ENCODE data around the gene PFDN6.

The PFDN6 gene

GRCh38 chr6:33318426-33319073, 29.1 kb downstream of the PFDN6 start:
- no peak for DNase-seq

DNA sequence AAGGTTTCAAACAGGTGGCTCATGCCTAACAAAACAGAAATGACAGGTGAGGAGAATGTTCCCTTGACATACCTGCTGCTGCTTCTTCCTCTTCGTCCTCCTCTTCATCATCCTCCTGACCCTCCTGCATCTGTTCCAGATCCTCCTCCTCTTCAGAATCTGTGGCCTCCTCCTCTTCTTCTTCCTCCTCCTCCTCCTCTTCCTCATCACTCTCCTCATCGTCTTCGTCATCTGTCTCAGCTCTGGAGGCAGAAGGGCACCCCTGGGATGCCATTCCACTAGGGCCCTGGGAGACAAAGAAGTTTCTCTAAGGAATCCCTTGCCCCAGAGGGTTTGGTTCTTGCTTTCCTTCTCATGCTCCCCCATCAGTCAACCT, 30.5 kb downstream of the PFDN6 start:
- DNase-seq, result no peak

DNA sequence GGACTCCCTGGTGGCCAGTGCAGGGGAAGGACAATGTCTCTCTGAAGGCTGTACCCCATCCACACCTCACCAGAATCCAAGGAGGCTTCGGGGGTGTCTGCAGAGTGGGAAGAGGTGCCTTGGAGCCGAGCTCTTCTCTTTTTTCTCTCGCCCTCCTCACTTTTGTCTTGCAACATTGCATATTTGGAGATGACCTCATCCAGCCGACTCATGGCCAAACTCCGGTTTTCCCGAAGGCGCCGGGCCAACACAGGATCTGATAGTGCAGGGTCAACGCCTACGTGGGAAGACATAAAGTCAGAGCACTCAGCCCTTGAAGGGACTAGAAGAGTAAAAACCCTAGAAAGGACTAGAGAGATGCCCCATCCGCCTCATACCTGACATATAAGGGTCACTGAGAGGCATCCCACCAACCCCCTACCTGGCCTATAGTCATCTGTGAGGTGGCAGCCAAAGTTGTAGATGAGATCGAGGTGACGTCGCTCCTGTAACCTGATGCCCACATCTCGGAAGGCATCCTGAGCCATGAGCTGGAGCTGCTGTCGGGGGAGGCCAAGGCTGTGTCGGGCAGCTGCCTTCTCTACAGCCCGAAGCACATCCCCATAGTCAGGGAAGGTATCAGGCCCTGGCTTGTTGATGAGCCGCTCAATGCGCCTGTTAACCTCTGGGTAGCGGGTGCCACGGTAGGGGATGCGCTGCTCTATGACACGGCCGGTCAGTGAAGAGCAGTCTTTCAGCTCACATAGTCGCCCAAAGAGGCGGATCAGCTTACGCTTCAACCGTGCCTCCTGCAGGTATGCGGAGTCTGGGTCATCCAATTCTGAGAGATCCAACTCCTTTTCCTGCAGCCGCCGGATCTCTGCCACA, 31.1 kb downstream of the PFDN6 start:
- DNase-seq, result no peak

DNA sequence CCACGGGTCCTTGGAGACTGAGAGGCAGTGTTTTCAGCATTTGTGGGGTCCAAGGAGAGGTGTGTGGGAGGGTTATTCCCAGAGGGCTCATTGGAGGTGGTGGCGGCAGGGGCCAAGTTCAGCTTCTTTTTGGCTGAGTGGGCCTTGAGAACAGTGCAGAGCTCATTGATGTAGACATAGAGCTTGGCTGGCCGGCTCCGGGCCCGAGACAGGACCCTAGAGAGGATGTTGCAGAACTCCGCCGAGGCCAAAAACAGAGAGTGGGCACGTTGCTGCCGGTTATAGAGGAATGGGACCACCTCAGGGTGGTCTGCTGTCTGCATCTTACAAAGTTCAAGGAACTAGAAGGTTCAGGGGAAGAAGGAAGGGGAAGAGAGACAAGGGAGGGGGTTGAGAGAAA, 31.8 kb downstream of the PFDN6 start:
- no peak for DNase-seq

DNA sequence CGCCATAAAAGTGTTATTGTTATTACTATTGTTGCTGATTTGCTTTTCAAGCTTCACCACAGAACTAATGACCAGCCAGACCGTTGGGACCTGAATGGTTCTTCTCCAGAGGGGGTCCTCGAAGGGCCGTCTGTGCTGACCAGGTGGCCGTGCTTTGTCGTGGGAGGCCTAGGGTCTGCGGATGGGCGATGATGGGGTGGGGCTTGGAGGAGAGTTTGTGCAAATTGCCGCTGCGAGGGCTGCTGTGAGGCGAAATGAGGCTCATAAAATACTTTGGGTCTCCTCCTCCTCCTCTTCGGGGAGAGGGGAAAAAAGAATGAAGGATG, 34.2 kb downstream of the PFDN6 start:
- no peak for DNase-seq

GRCh38 chr6:33324125-33324524, 34.7 kb downstream of the PFDN6 start:
- DNase-seq, result no peak

DNA sequence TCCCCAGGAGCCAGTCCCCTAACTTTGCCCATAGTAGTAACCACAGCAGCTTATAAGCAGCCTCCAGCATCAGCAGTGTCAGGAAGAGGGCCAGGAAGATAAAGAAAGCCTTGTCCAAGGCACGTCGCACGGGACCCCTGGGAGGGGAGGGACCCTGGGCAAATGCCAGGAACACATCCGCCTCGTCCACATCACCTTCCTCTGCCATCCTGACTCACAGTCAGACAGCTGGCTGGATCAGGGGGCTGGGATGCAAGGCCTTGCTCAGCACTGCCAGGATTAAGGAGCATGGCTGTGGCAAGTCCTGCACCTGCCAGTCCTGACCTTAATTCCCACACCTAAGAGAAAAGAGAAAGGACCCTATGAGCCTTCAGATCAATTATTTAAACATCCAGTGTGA, 39.7 kb downstream of the PFDN6 start:
- DNase-seq, result no peak

DNA sequence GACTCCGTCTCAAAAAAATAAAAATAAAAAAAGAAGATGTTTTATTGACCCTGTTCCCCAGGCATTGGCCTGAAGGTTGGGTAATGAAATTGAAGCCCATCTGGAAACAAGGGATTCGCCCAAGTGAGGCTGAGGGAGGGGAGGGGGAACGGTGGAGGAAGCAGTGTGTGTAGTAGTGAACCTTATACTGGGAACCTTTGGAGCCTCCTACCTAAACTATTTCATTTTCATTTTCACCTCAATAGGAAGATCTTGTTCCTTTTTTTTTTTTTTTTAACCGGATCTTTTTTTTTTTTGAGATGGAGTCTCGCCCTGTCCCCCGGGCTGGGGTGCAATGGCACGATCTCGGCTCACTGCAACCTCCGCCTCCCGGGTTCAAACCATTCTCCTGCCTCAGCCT, 41.3 kb downstream of the PFDN6 start:
- no peak for DNase-seq

GRCh38 chr6:33333666-33334065, 44.3 kb downstream of the PFDN6 start:
- DNase-seq, result no peak

GRCh38 chr6:33335916-33336315, 46.5 kb downstream of the PFDN6 start:
- no peak for DNase-seq

- DNase-seq, result no peak
These were observed 47.1 kb downstream of the PFDN6 start for GRCh38 chr6:33336495-33336894.

DNA sequence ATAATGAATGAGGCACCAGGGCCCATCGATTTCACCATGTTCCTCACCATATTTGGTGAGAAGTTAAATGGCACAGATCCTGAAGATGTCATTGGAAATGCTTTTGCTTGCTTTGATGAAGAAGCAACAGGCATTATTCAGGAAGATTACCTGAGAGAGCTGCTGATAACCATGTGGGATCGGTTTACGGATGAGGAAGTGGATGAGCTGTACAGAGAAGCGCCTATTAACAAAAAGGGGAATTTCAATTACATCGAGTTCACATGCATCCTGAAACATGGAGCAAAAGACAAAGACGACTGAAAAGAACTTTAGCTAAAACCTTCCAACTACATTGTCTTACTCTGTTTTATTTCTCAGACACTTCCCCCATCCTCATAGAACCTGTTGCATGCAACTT, 49.8 kb downstream of the PFDN6 start:
- no peak for DNase-seq

Measured in stimulated activated CD4-positive, alpha-beta T cell treated with anti-CD3 and anti-CD28 coated beads, Interleukin-4, amount 100 ng/mL, for 24 hours (primary cell).